GM12878 (cell line): ENCODE results near the gene NAT8.
"Not testable (repeated sequence)": the region's sequence is repeated elsewhere in the genome, so short reads cannot be mapped to it uniquely, and the experiment has no call there.

Experiments
- CHD1 ChIP-seq: IDR thresholded peaks from 2 replicates; pipeline ENCODE4 v1.6.1; 2012; ENCODE audit warnings: low read depth, low read length, improper control_type of control experiment
- CHD2 ChIP-seq: IDR thresholded peaks from 2 replicates; pipeline ENCODE4 v1.6.1; 2011; ENCODE audit warnings: low read depth, low read length, improper control_type of control experiment, borderline replicate concordance
- CTCF ChIP-seq, 3 experiments: IDR thresholded peaks in 2 of 3; conservative IDR thresholded peaks in 1 of 3; 2 replicates each; pipeline ENCODE4 v1.5.1; 2011; ENCODE audit warnings: low read depth in 3 of 3, low read length in 3 of 3, mild to moderate bottlenecking in 3 of 3, control low read depth in 2 of 3, moderate library complexity in 2 of 3, inconsistent platforms in 1 of 3, mixed read lengths in 1 of 3; ENCODE audit not compliant: control insufficient read depth in 2 of 3, insufficient read depth in 1 of 3; ENCODE audit errors: extremely low read depth in 1 of 3
- PML ChIP-seq: IDR thresholded peaks from 2 replicates; pipeline ENCODE4 v1.6.1; 2012; ENCODE audit warnings: low read length, inconsistent platforms
- POLR2A ChIP-seq: IDR thresholded peaks from 2 replicates; pipeline ENCODE4 v1.6.1; 2011; ENCODE audit warnings: low read depth, mild to moderate bottlenecking, low read length
- ZSCAN29 ChIP-seq: fragments of 450-650 bp; IDR thresholded peaks from 2 replicates; pipeline ENCODE4 v1.6.1; 2017; ENCODE audit warnings: mild to moderate bottlenecking, moderate library complexity

- TF ChIP-seq CHD1, POLR2A, PML, CHD2, ZSCAN29: not testable (repeated sequence)
- peak; percentile 32 to 60 (median 60) for TF ChIP-seq CTCF (IDR thresholded peaks at IDR 0.05 in 2 of 3, conservative IDR thresholded peaks at IDR 0.05 in 1 of 3; ENCODE audit: control insufficient read depth in 2 of 3, extremely low read depth in 1 of 3, insufficient read depth in 1 of 3, low read depth in 3 of 3, low read length in 3 of 3)
Measured at GRCh38 chr2:73630662-73631266, 11.5 kb downstream of the NAT8 start.
